Hypothalamus (tissue), 51 donors: ENCODE data around the gene ZNF181.

Source experiments
- DNase-seq, 51 donors: peaks; one replicate each; lab custom pipeline; 2025; lab: John Stamatoyannopoulos, UW

ZNF181 gene

DNA sequence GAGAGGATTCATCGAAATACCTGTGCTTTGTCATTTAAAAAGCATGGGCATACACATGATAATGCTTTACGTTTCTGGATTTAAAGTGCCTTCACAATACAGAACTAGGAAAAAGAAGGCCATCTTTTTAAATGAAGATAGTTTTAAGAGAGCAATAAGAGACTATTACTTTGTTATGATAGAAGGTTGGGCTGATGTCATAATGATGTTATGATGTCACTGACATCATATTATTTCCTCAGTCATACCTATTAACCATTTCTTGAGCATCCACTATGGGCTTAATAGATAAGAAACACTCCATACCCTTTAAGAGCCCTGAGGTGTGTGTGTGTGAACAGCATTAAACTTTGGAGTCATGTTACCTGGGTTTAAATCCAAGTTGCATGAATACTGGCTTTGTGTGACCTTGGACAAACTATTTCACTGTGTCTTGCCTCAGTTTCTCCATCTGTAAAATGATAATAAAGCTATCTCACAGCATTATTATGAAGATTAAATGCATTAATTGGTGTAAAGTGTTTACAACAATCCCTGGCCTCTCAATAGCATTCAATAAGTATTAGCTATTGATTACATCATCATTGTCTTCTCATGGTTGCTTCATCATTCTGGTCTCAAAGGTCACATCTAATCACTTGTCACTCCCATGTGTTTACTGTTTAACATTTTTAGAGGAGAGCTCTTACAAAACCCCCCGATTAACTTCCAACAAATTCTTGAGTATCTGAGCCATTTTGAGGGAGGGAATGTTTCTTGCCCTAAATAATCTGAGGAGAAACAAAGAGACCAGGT lies 11.1 kb downstream of the ZNF181 start:
- no peak for DNase-seq

DNA sequence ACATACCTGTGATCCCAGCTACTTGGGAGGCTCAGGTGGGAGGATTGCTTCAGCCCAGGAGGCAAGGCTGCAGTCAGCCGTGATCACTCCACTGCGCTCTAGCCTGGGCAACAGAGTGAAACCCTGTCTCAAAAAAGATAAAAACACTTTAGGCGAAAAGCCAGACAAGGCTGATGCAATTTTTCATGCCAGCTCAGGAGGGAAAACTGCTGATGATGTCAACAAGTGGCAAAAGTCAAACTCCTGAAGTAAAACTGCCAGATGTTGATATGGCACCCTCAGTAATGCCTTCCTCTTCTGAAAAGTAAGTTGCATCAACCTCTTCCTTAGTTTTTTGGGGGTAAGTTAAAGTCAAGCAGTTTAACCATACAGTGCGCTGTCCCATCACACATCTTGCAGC lies 23.4 kb downstream of the ZNF181 start:
- no peak for DNase-seq

DNA sequence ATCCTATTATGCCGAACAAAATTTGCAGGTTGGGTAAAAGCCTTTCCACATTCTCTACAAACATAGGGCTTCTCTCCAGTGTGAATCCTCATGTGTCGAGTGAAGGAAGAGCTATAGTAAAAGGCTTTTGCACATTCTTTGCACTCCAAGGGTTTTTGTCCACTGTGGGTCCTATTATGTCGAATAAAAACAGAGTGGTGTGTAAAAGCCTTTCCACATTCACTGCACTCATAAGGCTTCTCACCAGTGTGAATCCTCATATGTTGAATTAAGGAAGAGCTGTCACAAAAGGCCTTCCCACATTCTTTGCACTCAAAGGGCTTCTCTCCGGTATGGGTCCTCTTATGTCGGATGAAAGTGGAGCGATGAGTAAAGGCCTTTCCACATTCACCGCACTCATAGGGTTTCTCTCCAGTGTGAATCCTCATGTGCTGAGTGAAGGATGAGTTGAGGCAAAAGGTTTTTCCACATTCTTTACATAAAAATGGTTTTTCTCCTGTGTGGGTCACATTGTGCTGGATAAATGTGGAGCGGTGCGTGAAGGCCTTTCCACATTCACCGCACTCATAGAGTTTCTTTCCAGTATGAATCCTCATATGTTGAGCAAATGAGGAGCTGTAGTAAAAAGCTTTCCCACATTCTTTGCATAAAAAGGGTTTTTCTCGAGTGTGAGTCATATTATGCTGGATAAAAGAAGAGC lies 25.3 kb downstream of the ZNF181 start:
- DNase-seq, result no peak

DNA sequence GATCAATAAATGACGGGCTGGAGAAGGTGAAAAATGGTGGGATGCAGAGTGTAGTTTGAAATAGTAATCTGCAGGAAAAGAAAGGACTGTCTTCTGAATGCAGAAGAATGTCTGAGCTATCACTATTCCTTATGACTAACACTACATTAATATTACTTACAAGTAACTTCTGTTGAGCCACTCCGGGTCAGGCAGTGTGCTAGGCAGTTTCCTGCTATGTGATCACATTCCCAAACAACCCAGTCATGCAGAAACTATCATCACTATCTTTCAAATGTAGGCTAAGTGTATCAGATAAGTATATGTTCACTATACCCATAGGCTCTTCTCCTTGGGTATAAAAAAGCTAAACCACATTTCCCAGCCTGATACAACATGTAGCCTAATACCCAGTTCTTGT lies 32.3 kb downstream of the ZNF181 start:
- DNase-seq, result no peak

DNA sequence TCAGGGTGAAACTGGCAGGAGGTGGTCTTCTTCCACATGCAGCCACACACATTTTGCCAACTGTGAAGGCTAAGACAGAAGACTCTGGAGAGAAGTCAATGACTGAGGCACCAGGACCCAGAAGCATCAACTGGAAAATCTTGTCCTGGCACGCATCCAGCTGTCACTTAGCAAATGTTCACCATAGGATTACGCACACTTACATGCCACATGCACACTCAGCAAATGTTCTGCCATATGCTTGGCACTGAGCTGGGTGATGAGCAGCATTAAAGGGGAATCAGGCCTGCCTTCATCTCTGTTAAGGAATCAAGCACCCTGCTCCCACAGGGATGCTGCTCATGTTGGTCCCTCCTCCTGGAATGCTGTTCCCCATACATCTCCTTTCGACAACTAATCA lies 33.9 kb downstream of the ZNF181 start:
- no peak for DNase-seq

DNA sequence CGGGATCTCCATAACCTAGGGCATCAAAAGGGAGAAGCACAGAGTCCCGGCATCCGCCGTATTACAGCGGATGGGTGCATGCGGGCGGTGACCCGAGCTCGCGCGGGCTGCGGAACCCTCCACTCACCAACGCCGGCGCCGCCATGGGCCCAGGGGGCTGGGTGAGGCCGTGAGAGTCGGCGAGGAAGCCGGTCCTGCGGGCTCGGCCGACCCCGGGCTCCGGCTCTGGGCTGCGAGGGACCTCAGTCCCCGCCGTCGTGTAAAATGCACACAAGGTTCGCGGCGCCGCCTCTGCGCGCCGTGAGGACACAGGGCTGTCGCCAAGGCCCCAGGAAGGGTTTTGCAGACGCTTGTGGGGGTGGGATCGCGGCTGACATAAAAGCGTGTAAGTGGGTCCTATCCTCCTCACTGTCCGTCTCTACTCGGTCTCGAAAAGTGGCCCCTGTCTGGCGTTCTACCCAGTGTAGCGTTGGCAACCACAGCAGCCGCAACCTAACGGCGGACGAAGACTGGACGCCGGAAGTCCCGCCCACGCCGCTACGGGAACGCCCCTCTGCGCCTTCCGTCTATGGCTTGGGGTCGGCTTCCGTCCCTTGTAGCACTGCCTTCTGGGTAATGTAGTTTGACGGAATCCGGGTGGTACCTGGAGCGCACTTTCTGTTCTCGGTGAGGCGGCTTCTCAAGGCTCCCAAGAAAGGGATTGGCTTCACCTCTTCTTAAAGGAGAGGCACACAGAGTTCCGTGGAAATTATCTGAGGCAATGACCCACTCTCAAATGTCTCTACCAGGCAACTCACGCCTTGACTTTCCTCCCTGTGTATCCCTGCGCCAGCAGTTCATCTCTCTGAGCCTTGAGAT lies 38.9 kb downstream of the ZNF181 start, which contains the start of gene ZNF599:
Gene ZNF599, minus strand, starts transcription at position 519 of the 858 bp plus-strand sequence. Its CDS starts 374 bp downstream, at position 145.
- DNase-seq, result peak; percentile 19 to 94 (median 82)

DNA sequence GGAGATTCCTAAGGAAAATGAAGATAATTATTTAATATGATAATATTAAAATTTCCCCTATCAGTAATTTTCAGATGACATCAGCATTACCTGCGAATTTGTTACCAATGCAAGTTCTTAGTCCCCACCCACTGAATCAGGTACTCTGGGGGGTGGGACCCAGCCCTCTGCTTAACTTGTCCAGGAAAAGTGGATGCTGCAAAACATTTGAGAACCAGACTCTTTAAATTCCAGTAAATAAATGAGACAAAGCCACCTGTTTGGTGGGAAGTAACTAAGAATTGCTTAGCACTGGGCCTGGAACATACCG lies 39.5 kb downstream of the ZNF181 start:
- peak in 1 of 51 donors; percentile 3 for DNase-seq

DNA sequence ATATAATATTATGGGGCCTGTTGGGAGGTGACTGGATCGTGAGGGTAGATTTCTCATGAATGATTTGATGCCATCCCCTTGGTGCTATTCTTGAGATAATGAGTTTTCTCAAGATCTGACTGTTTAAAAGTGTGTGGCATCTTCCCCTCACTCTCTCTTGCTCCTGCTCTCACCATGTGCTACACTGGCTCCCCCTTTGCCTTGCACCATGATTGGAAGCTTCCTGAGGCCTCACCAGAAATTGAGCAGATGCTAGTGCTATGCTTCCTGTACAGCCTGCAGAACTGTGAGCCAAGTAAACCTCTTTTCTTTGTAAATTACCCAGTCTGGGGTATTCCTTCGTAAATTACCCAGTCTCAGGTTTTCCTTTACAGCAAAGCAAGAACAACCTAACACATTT lies 40.8 kb downstream of the ZNF181 start:
- DNase-seq, result no peak

DNA sequence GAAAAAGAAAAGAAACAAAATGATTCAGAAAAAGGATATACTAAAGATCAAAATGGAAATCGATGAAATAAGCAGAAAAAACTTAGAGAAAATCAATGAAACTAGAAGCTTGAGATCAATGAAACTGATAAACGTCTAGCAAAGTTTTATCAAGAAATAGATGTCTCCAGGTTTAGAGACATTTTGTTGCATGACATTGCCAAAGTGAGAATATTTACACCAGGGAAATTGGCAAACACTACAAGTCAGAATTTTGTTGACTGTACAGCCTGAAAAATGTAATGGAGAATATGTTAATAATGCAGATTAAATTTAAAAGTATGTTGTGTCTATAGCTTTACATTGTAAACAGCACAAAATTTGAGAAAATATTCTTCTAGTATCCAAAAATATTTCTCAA lies 44.3 kb downstream of the ZNF181 start:
- DNase-seq, result no peak

DNA sequence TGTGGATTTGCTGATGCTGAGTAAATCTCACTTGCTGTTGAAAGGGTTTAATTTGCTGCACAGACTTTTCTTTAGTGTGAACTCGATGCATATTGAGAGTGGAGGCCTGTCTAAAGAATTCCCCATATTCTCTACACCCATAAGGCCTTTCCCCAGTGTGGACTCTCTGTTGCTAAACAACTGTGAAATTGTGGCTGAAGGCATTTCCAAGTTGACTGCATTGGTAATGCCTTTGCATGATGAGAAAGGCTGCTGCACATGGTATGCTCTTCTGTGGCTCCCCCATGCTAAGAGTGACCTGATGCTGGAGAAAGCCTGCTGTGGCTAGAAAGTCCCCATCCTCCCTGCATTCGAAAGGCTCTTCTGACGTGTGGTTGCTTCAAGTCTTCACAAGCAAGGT lies 45.6 kb downstream of the ZNF181 start:
- no peak for DNase-seq

DNA sequence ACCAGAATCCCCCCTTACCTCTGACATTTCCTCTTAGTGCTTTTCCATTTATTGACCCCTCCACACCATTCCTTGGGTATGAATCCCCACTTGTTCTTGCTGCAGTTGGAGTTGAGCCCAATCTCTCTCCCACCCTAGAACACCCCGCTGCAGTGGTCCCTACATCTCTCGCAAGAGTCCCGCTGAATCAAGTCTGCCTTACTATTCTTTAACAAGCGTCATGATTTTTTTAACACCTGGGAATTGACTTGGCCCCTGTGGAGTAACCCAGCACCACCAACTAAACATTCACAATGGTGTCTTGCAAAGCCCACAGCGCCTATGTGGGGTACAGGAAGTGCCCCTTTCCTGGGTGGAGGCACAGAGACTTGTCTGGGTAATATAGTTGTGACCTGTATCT lies 52.2 kb downstream of the ZNF181 start:
- DNase-seq, result no peak

DNA sequence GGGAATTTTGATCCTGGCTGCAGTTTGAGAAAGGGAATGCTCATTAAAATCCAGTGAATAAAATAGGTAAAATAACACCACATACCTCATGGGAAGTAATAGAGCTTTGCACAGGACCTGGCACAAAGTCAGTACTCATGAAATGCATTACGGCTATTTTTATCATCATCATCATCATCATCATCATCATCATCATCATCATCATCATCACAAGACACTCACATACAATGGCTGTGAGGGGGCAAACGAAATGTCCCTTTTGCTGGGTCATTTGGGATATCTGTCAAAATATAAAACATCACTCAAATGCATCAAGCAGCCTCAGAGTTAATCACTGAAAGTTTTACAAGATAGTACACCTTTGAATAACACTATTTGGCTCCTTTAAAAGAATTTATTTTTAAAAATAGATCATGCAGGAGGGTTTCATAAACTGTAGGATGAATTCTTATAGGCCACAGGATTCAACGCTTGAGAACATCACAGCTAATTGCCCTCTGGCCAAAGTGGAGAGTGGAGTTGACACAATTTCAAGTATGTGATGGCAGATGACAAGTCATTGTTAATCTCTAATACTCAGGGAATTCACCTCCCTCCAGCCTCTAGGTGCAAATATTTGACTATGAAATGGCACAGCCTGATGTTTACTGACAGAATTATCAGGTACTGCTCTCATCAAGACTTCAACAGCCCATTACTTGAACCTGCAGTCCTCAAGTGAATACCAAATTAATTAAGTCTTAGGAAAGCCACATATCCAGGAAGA lies 53.2 kb downstream of the ZNF181 start:
- no peak for DNase-seq

DNA sequence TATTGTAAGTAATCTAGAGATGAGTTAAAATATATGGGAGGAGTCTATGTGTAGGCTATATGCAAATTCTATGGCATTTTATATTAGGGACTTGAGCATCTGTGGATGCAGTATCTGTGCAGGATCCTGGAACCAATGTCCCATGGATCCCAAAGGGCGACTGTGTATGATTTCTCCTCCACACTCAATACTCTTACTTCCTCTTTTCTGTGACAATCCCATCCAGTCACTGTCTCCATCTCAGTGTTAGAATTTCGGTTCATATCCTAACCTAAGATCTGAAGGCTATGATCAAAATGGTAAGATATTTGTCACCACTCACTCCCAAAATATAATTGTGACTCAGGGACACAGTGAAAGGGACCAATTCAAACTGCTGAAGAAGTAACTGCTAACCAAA lies 54.0 kb downstream of the ZNF181 start:
- DNase-seq, result no peak

DNA sequence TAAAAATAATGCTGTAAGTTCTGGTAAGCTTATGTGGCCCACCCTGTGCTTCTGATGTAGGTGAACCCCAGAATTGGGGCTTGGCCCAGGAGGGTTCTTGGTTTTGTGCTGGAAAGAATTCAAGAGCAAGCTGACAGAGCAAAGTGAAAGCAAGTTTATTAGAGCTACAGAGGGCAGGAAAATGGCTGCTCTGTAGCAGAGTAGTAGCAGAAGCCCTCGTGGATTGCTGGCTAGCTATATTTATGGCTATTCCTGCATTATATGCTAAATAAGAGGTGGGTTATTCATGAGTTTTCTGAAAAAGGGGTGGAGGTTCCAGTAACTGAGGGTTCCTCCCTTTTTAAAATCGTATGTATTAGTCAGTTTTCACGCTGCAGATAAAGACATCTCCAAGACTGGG lies 59.5 kb downstream of the ZNF181 start:
- no peak for DNase-seq

DNA sequence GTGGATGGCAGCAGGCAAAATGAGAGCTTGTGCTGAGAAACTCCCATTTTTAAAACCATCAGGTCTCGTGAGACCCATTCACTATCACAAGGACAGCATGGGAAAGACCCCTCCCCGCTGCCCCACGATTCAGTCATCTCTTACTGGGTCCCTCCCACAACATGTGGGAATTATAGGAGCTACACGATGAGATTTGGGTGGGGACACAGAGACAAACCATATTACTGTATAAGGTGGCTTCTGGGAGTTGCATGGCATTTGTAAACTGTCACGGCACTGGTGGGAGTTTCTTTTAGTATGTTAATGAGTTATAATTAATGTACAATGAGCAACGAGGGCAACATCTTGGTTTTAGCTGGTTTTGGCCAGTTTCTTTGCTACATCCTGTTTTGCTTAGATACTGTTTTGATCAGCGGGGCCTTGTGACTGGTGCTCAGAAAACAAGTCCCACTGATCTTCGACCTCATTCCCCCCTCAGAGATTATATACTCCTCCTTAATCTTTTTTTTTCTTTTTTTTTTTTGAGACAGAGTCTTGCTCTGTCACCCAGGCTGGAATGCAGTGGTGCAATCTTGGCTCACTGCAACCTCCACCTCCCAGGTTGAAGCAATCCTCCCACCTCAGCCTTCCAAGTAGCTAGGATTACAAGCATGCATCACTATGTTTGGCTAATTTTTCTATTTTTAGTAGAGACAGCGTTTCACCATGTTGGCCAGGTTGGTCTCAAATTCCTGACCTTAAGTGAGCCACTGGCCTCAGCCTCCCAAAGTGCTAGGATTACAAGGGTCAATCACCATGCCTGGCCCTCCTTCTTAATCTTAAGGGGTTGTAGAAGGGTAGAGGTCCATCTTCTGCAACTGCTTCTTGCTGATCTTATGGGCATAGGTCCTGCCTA lies 60.3 kb downstream of the ZNF181 start:
- DNase-seq, result no peak
